Mesenteric fat pad (tissue), 1 donor: ENCODE results near the gene AGBL1. TPM values are rescaled to one million over a fixed set of nuclear protein-coding genes. Genes with fewer than 3 reads are reported as not detected.

Experiments
- DNase-seq: peaks from one replicate; pipeline ENCODE4 v3.0.0-alpha.2; 2020; ENCODE audit warnings: low spot score
- total RNA-seq: library from RNA; stranded (reverse); fragmentation: NEBNext Ultra II Directional; extraction: Animal tissue kit (Norgen Biotek cat#: 25700); gene quantifications from one replicate; pipeline ENCODE4 v1.2.1, GENCODE V29; 2021
- donor health status: DM: yes; HTN: yes; CAD: no.

AGBL1 gene
- total RNA-seq, 1 donor from 2014 or later = not detected

DNA sequence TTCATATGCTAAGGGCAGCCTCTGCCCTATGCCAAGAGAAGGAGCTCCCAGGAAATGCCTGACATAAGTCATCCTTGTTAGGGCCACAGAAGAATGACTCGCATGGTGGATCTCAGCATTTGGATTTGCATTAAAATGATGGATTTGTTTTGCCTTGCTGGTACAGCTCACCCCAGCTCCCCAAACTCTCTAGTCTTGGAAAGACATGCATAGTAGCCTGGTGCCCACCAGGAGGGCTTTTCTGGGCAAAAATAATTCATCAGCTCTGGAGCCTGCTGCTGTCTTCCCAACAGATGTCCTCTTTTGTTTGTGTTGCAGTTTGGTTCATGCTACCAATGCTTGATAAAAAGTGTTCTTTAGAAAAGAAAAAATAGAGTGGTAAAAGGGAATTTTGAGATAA lies 833.0 kb downstream of the AGBL1 start:
- DNase-seq = no peak

DNA sequence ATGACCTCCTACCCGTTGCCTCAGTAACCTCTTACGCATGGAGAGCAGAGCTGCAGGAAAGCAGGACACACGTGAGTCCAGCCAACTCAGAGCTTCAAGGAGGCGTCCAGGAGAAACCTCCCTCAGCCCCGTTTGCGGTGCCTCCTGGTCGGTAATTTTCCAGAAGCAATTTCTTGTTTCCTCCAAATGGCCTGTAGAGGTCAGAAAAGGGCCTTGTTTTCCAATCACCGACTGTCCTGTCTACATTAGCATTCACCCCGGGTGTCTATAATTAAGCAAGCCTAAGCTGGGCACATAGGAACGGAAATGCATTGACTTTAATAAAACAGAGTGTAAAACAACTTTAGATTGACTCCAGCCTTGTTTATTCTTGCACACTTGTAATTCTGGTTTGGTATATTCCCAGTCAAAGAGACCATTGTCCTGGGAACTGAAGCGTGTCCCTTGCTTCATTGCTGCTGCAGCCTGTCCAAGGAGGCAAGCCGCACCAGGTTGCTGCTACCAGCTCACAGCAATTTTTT lies 836.2 kb downstream of the AGBL1 start:
- DNase-seq = no peak

DNA sequence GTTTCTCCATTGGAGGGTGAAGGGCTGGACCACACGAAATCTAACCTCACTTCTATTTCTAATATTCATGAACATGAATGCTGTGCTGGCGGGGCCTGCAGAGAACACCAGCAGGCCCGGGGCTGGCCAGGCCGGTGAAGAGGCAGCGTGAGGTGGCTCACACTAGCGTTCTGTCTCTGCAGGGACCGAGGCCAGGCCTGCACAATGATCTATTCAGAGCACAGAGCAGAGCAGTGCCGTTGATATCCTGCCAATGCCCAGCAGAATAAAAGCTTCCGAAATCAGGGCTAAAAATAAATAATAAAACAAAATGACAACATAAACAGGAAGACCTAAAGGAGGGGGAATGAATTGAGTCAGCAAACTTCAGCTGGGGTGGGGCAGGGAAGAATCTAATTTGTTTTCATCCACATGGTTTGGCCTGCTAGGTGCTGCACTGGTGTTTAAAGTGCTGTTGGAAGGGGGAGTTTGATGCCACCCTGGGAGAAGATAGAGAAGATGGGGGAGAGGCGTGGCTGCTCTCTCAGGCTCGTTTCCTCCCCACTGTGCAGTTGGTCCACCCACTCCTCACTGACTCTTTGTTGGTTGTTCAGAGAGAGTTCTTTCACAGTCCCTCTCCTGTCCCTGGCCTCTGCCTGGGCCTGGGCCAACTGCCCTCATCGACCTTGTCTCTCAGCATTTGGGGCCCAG lies 837.1 kb downstream of the AGBL1 start:
- DNase-seq = no peak

DNA sequence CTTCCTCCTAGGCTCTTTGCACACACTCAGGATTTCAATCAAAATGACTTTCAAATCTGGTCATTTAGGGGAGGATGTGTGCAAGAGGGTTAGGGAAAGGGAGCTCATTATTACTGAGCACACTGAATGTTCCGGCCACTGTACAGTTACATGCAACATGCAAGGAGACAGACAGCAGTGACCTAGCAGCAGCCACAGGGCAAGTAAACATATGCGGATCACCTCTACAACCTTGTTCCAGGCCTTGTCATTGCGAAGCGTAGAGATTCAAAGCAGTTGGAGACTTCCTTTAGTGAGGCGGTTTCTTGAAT lies 837.6 kb downstream of the AGBL1 start:
- DNase-seq = no peak

DNA sequence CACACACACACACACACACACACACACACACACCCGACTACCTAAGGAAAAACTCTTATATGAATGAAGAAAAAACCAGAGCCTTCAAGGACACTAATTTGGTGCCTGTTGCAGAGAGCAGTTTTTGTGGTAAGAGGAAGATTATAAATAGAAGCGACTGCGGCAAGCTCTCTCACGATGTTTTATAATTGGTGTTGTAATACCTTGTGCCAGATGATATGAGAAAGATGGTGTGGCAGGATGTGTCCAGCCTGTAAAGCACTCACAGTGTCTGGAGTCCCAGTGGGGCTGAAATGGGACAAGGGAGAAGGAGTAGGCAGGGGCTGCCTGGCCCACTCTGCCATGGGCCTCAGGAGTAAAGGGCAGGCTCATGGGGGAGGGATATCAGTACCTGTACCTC lies 839.9 kb downstream of the AGBL1 start:
- DNase-seq = no peak

DNA sequence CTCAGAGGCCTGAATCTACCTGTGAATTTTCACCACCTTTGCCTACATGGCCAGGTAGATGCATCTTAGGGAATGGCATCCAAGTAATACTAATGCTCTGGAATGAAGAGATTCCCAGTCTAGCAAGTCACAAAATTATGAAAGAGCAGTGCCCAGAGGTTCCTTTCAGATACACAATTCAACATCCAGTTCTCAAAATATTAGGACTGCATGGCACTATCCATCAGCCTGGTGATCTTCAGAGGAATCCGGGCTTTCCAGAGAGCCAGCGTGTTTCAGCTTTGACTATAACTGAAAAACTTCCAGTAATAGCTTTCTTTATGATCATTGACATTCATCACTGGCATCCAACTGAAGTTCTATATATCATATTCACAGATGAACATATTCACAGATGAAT lies 849.8 kb downstream of the AGBL1 start:
- no peak for DNase-seq

DNA sequence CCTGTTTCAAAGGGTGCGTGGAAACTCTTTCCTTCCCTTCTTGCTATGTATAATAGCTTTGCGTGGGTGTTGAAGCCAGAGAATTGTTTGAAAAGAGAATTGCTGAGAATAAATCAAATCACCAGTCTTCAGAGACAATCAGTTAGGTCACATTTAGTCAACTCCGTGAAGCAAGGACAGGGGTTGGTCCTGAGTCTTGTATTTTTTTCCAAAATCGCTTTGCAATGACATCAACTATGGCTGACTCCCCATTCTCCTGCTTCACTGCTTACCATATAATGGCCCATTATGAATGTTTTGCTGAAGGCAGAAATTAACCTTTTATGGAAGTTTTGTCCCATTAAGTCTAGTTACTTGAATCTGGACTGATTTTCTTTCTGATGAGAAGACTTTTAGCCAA lies 852.8 kb downstream of the AGBL1 start:
- DNase-seq = no peak

DNA sequence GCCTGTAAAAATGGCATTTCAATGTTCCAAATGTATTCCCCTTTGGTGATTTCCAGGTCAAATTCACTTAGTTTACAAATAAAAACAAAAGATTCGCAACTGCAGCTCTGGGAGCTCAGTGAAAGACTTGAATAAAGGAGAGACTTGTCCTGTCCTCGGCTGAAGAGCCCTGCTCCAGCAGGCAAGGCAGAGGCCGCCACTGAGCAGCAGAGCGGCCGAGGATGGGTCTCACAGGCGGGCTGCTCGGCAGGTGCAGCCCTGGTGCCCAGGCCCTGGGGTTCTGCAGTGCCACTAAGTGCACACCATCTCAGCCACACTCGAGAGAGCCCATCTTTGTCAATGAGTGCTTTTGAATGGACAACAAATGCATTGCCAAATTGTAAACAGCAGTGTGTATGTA lies 856.2 kb downstream of the AGBL1 start:
- DNase-seq = no peak

DNA sequence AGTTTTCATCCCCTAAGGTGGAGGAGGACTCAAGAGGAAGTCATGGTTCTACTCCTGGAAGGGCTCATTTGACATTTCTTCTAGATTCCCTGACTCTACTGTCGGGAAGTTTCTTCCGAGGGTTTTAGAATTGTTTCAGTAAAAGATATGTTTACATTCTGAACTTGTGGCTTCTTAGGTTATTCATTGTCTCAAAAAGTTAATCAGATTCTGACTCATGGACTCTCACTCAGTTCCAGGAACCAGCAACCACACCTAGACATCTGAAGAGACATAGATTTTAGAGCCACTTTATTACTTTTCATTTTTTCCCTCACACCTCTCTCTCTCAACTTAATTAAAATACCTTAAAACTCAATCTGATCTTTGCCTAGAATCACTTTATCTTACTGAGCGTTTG lies 862.6 kb downstream of the AGBL1 start:
- no peak for DNase-seq

DNA sequence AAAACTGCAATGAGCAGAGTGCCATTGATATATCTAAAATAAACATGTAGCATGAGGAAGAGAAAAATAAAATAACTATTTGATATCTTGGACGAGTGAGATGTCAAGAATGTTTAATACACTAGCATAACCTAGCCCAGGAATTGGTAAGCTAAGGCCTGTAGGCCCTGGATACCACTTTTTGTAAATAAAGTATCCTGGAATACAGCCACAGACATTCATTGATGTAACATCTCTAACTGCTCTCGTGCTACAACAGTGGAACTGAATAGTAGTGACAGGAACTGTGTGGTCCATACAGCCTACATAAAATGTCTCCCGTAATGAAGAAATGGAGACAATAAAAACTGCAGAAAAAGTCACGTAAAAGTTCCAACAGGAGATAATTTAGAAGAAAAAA lies 869.0 kb downstream of the AGBL1 start:
- no peak for DNase-seq

DNA sequence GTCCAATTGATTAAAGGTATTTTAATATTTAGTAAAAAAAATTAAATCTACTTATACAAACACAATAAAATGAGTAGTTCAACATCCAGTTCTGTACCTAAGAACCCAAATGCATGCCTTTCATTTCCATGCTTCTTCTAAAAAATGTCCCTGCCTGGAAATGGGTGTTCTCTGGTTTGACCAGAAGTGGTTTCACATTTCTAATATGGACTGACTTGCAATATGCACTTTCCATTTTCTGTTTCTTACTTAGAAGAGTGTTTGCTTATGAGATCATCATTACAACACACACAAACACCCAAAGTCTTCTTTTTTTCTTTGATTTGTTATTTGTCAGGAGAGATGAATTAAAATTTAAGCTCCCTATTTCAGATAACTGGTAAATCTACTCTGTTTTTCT lies 879.6 kb downstream of the AGBL1 start:
- DNase-seq = no peak

DNA sequence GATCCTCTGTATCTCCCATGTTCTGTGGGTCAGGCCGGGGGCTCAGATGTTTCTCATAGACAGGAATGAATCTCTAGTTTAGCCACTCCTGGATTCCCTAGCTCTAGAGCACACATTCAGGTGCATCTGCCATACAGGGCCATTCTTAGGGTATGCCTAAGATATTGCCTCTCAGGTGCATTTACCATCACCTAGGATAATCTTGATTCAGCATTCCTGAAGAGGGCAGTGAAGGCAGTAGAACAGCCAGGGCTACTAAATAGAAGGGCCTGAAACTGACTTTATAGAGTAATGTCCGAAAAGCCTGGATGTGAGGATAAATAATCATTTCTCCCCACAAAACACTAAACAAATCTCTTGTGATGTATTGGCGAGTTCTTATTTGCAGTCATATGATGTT lies 882.0 kb downstream of the AGBL1 start:
- no peak for DNase-seq

DNA sequence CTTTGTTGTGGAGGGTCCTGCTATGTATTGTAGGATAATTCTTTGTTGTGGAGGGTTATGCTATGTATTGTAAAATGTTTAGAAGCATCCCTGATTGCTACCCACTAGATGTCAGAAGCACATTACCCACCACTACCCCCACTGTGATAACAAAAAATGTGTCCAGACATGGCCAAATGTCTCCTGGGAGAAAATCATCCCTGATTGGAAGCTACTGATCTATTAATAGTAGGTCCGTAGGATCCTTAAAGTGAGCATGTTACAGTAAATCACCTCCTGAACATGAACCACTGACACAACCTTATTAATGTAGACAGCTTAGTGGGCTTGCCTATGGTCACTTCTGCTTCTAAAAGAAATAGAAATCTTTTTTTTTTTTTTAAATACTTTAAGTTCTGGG lies 884.6 kb downstream of the AGBL1 start:
- no peak for DNase-seq

DNA sequence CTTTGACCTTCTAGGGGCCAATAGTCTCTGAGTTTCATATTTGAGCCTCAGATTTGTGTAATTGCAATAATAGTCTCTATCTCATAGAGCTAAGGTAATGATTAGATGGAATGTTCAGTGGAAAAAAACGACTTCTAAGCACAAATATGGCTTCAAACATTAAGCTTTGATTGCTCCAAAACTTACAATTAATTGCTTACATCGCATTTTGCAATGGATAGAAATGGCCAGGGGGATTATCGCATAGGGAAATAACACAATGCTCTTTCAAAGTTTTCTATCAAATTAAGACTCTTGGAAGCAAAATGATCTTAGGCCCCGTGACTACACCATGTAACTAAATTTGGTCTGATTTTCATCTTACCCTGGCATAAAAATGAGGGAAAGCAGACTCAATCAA lies 888.6 kb downstream of the AGBL1 start:
- DNase-seq = no peak

DNA sequence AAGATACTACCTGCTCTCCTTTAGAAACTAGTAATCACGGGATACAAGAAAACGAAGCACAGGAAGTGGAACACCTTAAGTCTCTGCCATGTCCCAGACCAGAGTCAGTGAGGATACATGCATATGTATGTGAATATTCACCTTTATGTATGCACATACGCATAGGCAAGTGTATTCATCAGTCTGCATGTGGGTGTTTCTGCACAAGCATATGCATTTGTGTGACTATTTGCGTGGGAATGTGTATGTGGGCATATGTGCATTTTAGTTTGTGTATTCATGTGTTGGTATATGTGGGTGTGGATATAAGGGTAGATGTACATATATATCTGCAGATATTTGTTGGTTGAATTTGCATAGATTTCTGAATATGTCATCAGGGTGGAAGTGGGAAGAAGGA lies 889.7 kb downstream of the AGBL1 start:
- DNase-seq = no peak

DNA sequence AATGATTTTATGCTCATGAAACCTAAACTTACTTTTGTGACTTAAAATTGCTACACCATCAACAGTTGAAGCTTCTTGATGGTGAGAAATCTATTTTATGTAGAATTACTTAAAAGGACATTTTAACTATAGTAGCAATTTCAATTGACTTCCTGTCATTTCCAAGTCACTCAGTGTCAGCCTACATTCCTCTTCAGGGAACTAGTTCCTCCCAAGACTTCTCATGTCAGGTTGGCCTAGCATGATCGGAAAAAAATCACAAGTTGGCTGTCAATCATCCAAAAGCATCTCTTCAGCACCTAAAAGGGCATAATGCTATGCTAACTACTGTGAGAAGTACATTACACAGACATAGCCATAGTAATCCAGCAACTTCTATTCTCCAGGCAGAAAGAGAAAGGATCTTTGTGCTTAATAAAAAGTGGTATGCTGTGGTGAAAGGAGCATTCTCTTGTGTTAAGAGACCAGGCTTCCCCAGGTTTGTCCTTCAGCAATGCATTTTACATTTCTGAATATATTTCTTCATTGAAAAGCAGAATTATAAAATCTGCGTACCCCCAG lies 893.7 kb downstream of the AGBL1 start:
- no peak for DNase-seq

DNA sequence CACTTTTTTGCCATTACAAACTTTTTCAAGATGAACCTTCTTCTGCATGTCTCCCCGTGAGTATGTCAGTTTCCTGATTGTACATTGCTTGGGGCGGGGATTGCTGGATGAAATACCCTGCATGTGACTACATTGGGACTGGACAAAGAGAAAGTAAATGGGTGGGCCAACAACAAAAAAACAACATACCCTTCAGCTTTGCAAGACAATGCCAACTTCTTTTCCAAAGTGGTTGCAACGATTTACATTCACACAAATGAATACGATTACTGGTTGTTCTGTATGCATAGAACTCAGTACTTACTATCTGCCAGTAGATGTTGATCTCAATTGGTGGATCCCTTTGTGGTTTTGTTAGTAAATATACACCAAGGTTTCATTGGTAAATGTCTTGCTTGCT lies 908.4 kb downstream of the AGBL1 start:
- no peak for DNase-seq

DNA sequence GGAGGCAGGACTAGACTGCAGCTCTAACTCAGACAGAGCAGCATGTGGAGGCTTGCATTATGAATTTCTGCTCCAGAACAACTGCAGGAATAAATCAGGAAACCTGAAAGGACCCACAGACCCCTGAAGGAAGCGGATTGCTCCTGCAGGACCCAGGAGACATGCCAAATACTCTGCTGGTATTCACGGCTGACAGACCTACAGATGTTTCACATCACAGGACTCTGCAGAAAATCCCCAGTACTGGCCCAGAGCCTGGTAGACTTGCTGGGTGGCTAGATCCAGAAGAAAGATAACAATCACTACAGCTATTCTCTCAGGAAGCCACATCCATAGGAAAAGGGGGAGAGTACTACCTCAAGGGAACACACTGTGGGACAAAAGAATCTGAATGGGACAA lies 942.1 kb downstream of the AGBL1 start:
- DNase-seq = no peak

DNA sequence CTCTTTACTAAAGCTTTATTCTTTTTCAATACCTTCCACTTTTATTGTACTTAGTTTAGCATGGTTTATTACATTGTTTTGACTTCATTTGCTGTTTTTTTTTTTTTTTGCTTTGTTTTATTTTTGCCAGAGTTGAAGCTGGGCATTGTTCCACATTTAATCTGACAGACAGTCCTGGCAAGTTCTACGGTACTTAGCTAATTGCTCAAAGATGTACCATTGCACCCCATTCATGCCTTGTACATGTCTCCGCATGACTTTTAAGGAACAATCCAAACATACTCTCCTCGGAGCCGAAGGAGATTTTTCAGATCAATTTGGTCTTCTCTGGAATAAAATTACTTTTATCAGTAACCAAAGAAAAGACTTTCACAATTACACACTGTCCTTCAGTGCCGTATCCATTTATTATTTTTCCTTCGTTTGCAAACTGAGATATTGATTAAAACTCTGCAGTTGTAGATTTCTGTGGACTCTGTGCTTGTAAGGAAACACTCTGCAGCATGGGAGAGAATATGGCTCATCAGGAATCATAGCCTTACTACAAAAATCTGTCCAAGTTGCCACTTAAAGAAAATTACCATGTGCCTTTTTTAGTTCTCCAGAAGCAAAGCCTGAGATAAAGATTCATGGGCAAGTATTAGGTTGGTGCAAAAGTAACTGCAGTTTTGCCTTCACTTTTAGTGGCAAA lies 952.0 kb downstream of the AGBL1 start:
- DNase-seq = no peak

DNA sequence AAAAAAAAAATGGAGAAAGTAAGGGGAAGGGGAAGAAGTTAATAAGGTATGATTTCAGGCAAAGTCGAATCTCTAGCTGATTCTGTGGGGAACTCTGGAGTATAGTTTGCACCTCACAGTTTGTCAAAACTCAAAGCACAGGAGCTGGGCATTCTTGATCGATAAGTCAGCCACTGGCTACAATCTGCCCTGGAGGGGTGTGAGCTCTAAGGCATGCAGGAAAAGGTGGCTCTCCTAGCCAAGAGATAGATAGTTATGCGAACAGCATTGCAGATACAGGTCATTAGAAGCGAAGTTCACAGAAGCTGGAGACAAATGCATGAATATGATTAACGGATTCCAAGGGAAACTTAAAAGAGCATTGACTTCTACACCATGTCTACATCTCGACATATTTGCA lies 952.6 kb downstream of the AGBL1 start:
- DNase-seq = no peak

DNA sequence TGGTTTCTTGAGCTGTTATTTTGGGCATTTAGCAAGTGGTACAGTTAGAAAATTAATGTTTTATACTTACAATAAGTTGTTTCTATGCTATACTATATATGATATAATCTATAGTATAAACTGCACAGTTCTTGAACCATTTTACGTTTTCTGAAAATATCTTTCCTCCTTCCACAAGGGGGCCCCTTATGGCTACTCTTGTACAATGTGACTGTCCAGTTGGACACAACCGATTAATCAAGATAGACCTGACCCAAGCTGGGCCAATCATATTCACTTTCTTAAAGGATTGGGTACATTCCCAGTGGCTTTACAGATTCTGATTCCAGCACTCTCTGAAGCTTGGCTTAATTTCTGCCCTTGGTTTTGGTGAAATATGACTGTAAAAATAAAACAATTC lies 953.4 kb downstream of the AGBL1 start:
- DNase-seq = no peak

DNA sequence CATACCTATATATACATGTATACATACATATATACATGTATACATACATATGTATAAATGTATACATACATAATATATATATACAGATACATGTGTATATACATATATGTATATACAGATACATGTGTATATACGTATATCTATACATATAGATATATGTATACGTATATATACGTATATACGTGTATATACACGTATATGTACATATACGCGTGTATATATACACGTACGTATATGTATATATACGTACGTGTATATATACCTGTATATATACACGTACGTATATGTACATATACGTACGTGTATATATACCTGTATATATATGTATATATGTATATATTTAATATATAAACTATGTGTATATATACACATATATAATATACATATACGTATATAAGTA lies 955.2 kb downstream of the AGBL1 start:
- no peak for DNase-seq

DNA sequence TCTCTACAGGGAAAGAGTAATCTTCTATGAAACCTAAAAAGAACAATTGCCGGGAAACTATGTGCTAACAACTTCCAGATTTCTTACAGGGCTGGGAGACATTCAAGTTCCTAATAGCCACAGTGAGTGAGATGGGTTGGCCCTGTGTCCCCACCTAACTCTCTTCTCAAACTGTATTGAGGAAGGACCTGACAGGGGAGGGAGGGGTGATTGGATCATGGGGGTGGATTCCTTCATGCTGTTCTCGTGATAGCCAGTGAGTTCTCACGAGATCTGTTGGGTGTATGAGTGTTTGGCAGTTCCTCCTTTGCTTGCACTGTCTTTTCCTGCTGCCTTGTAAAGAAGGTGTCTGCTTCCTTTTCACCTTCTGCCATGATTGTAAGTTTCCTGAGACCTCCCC lies 958.7 kb downstream of the AGBL1 start:
- no peak for DNase-seq
